Superior temporal gyrus (tissue), 1 donor: Measurements from ENCODE around the gene UBN1.

Source experiments
- DNase-seq: peaks from one replicate; pipeline ENCODE4 v3.0.0-alpha.2; 2016; ENCODE audit errors: extremely low spot score

Gene UBN1

DNA sequence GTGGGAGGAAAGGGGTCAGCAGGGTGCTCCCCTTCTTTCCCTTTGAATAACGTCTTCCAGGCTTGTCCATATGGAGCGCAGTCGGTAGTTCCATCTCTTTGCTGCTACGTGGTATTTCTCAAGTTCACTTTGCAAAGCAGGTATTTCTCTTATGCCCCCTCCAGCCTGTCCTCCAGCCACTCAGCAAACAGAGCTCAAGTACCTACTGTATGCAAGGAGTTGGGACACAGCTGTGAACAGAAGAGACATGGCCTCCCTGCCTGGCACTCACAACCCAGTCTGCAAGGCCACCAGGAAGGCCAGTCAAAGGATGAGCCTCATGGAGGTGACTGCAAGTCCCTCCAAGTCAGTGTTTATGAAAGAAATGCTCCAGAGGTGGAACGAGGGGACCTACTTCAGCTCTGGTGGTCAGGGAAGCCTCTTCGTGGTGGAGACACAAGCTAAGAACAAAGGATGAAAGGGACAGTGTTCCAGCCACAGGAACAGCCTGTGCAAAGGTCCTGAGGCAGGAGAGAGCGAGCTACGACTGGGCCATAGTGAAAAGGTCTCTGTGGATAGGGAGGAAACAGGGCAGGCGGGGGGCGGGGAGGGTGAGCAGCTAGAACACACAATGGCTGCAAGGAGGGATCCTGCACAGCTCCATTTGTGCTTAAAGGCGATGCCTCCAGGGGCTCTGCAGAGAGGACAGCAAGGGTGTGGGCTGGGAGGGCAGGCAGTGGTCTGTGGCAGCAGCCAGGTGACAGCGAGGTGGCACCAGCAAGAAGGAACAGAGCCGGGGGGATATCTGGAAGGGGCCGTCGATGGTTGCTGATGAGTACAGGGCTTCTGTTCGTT, 57.0 kb downstream of the UBN1 start:
- DNase-seq = no peak

DNA sequence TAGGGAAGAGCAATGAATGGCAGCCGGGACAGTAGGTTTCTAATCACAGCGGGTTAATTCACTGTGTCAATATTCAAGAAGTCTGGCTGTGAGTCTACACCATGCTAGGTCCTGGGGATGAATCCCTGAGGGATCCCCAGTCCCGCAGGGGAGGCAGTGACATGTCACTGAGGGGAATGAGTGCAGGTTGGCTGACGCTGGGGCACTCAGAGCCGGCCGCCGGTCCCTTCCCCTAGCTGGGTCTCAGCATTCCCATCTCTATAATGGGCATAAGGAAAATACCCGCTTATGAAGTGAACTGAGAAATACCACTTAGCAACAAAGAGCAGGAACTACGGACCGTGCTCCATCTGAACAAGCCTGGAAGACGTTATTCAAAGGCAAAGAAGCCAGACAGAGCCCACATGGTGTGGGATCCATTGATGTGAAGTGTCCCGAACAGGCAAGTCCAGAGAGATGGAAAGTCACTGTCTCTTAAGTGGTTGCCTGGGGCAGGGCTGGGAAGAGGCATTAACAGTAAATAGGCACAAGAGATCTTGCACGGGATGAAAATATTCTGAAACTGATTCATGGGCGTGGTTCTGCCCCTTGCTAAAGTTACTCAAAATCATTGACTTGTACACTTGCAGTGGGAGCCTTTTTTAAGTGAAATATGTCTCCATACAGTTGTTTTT, 57.8 kb downstream of the UBN1 start:
- DNase-seq = no peak

DNA sequence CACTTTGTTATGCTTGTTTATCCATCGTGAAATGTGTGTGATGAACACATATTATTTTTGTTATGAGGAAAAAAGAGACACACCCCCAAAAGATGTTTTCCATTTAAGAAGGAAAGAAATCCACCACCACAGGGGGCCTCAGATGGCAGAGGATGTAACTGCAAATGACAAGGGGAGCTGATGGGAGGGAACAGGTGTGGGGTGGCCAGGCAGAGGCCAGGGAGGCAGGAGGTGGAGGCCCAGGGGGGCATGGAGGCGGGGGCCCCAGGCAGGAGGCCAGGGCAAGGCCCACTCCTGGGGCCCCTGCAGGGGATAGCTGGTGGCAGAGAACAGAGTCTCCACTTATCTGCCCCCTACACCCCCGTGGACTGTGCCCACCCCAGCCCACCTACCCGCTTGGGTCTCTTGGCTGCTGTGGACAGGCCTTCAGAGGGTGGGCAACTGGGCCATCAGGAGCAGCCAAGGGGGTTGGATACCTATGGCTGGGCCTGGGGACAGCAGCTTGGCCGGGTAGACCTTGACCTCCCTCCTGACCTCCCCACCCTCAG, 61.6 kb downstream of the UBN1 start:
- no peak for DNase-seq

DNA sequence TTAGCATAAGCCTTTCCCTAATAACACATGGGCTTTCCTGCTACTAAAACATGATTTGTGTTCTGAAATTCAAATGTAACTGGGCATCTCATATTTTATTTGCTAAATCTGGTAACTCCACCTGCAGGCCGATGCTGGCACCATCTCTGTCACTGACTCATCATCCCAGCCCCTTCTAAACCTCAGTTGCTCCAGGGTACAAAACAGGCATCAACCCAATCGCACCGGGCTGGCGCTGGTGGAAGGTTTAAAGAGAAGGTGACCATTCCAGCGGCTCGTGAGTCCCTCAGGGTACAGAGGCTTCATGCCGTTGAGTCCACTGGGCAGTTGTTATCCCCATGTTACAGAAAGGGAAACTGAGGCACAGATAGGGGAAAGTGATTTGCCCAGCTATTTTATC, 62.5 kb downstream of the UBN1 start:
- DNase-seq = no peak

DNA sequence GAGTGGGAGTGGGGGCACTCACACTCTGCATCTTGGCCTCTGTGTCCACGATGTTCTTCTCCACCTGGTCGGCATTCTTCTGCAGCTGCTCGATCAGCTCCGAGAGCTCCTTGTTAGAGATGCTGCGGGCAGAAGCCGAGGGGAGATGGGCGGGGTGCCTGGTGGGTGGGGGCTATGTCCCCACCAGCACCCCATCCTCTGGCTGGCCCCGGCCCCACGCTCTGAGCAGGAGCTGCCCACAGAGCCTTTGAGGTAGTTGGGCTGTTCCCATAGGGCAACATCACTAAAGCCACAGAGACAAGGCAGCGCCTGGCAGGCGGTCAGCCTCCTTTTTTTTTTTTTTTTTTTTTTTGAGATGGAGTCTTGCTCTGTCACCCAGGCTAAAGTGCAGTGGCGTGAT, 63.5 kb downstream of the UBN1 start:
- DNase-seq = no peak

DNA sequence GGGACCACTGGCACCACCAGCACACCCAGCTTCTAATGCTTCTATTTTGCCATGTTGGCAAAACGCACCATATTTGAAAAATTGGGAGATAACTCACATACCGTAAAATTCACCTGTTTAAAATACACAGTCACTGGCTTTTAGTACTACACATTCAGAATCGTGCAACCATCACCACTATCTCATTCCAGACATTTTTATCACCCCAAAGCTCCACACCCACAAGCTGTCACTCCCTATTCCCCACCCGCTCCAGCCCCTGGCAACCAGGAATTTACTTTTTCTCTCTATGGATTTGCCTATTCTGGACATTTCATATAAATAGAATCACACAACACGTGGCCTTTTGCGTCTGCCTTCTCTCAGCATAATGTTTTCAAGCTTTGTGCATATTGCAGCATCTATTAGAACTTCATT, 64.7 kb downstream of the UBN1 start:
- DNase-seq = no peak

DNA sequence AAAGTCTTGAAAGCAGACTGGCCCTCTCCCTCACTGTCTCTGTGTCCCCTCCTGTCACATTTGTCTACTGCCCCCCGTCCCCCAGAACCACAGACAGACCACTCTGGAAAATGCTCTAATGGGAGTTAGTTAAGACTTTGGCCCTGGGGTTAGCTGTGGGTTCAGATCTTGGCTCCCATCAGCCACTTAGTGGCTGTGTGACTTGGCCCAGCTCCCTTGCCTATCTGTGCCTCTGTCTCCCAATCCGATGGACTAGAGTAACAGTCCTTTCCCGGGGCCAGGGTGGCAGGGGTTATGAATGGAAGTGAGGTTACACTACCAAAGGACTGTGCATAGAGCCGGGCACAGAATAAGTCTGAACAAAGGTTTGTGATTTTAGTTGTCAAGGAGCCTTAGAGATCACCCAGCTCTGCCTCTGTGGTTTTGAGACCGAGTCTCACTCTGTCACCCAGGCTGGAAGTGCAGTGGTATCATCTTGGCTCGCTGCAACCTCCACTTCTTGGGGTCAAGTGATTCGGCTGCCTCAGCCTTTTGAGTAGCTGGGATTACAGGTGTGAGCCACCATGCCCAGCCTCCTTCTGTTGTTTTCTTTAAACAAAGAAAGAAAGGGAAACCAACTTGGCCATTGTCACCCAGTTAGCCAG, 66.0 kb downstream of the UBN1 start:
- DNase-seq = no peak

DNA sequence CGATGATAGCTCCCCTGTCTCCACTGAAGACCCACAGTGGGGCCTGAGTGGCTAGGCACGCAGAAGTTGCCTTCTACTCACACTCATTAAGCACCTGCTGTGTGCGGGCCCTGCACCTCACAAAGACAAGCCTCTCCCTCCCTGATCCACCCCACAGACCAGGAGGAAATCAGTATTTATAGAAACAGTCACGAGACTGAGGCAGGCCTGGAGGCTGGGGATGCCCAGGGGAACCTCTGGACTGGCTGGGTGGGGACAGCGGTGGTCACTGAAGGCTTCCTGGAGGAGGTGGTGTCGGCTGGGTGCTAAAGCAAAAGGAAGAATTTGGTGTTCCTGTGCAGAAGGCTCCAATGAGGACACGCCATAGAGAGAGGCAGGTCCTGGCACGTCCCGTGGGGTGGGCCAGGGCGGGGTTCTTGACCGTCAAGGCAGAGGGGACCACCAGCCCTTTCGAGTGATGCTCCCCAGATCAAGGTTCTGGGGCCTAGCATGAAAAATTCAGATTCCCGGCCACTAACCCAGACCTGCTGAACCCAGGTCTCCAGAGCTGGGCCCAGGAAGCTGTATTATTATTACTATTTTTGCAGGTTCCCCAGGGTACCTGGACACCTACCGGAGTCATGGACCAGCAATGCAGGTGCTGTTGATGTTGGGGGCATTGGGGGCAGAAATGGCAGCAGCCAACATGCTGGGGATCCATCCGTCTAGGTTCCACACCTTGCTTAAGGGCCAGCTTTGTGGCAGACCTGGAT, 66.7 kb downstream of the UBN1 start:
- DNase-seq = no peak

DNA sequence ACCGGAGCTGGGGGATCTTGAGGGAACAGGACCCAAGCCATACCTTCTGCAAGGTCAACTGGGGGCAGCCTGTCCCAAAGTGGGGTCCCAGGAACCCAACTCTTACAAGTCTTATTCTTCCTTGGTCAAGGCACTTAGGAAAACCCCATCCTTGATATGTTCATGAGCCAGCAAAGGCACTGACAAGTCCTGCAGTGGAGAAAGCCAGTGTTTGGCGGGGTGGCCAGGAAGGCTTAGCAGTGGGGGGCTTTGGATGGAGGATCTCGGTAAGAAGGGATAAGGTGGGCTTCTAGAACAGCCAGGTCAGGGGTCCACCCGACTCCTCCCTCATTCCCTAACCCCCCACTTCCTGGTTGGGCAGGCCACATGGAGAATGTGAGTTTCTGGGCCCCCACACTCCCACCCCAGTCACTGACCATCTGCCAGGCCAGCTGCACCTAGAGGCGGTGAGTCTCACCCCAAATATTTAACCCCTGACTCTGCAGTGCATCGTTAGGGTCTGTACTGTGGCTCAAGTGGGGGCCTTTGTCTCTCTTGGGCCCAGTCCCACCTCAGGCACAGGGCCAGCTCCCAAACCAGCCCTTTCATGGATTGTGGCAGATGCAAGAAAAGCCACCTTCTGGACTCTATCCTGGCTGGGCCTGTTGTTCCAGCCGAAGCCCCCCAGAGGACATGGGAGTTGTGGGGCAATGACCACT, 67.4 kb downstream of the UBN1 start:
- no peak for DNase-seq

DNA sequence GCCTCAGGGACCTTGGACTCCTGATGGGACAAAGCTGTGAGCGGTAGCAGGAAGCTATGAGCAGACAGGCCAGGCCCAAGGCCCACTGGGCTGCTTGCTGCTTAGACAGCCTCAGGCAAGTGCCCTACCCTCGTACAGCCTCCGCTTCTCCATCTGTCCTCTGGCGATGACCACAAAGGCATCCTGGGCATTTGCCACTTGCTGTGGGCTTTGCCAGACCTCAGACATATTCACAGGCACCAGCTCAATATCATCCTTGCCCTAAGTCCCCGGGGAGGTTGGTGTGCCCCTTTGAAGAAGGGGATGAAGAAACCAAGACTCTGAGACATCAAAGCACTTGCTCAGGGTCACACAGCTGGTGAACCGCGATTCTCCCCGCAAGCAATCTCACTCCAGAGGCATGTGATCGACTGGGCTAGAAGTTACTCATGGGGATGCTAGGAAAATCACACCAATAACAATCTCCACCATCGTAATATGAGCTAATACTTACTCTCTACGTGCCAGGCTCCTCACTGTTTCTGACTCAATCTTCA, 68.0 kb downstream of the UBN1 start:
- no peak for DNase-seq

DNA sequence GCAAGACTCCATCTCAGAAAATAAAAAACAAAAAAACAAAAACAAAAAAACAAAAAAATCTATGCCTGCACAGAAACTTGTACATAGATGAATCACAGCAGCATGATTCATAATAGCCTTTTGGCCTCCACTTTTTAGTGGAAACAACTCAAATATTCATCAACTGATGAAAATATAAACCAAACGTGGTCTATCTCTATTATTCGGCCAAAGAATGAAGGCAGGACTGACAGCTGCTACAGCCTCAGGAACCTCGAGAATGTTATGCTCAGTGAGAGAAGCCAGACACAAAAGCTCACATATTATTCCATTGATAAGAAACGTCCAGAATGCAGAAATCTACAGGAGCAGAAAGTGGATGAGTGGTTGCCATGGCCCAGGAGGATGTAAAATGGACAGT, 69.8 kb downstream of the UBN1 start:
- DNase-seq = no peak

DNA sequence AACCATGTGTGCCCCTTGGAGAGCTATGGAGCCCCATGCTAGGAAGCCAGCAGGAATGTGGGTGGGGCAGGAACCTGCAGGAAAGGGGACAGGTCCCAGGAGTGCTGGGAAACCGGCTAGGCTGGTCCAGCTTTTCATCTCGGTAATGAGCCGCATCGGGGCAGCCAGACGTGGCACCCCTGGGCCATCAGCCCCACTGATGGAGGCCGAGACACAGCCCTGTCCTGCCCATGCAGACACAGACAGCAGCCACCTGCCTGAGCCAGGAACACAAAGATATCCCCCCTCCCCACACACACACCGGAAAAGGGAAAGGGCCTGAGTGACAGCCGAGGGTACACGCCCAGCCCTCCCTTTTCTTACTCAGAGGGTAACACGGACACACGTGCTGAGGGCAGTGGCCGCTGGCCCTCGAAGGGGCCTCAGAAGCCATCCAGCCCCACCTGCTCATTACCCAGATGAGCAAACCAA, 71.5 kb downstream of the UBN1 start:
- no peak for DNase-seq

DNA sequence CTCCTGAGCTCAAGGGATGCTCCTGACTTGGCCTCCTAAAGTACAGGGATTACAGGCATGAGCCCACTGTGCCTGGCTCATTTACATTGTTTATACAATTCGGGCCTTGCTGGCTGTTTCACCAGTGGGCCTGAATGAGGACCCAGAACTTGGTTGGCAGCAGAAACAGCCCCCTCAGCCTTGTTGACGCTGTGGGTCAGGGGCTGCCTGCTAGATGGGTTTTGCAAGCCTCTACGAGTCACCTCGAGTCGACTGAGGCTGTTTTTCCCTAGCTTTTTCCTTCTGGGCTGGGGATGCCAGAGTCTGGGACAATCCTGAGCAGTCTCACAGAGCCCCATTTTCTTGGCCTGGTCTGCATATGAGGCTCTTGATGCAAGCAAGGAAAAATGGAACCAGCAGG, 73.5 kb downstream of the UBN1 start:
- no peak for DNase-seq

DNA sequence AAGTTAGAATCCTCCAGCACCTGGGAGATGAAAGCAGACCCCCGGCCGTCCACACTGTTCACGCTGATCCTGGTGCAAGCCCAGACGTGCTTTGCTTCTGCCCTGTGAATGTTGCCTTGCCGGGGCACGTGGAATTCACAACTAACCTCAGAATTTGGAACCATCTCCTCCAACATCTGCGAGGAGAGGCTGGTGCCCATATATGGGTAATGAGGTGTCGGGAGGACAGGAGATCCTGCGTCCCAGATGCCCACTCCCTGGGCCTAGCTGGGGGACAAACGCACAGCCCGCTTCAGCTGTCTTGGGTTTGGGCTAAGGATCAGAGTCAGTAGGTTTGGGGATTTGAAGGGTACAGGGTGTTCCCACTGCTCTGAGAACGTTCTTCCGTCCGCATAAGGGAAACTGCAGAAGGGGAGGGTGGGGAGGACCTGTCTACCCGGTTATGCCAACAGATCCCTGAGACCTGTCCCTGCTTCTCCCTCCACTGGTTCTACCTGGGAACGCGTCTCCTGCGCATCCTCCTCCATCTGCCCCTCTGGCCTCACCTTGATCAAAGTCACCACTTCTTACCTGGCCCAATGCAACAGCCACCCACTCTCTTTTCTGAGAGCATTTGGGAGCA, 75.6 kb downstream of the UBN1 start:
- DNase-seq = no peak

DNA sequence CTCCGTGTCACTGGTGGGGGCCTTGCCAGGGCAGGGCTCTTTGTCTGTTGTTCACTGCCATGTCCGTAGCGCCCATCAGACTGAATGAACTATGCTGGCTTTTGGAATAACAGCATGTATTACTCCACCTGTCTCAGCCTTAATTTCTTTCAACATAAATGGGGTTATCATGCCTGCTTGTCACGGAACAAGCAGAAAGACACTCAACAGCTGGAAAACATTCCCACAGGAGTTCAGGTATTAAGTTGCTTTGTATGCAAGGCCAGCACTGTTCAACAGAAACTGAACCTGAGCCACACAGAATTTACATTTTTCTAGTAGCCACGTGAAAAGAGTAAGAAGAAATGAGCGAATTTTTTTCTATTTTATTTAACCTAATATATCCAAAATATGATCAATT, 76.6 kb downstream of the UBN1 start:
- DNase-seq = no peak

DNA sequence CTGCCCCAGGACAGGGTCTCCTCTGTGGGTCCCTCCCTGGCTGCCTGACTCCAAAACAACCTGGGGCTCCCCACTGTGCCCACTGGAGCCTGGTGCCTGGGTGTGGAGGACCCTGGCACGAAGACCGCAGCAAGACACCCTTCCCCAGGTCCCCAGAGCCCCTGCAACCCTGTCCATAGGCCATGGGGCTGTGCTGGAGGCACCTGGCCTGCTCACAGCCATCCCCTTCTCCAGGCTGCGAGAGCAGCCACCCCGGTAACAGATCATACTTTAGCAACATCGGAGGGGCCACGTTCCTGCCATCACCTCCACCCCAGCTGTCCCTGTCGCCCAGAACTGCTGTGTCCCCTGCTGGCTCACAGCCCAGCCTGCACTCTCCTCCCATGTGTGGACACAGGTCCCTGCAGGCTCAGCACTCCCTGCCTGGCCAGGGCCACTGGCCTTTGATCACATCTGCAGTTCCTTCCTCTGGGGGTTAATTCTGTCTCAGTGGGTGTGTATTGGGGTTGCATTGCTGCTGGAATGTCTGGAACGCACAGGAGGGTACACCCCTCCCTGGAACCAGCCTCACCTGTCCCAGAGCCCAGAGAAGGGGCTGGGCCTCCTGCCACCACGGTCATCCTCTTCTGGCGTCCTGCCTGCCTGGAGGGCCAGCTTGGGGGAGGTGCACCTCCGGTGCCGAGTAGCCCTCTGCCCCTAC, 77.5 kb downstream of the UBN1 start:
- no peak for DNase-seq

DNA sequence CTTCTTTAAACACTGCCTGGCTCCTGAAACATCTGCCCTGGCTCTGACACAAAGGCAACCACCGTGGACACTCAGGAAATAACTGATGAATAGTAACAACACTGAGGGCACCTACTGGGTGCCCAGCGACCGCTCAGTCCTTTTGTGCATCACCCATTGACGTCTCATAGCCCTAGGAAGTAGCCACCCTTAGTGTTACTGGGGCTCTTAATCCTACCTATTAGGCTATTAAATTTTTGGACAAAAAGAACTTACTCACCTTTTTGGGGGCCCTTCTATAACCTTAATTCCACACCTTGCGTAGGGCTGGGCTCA, 78.0 kb downstream of the UBN1 start:
- no peak for DNase-seq

DNA sequence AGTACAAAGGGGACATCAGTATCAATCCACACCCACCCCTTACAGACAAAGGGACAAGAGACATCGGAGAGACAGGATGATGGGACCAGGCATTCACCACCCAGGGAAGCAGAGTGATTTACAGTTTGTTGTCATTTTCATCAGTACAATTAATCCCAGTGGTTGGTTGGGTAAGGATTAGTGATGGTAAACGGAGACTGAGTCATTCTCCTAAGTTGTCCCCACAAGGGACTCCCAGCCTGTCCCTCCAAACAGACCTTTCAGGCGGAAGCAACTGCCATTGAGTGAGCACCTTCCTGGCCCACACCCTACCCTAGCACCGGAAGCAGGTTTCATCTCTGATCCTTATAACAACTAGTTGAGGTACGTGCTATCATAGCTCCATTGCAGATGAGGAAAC, 78.5 kb downstream of the UBN1 start:
- DNase-seq = no peak

DNA sequence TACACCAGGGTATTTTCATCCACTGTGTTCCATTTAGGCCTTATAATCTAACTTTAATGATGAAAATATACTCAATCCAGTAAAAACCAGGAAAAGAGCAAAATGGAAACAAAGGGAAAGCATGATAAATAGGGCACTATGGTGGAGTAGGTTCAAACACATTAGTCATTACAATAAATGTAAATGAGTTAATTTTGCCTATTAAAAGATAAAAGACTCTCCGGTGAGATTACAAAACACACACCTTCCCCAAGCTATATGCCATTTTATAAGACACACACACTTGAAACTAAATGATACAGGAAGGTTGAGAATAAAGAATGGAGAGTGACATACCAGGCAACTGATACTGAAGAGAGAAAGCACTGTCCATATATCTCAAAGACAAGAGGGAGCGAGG, 79.6 kb downstream of the UBN1 start:
- DNase-seq = no peak

DNA sequence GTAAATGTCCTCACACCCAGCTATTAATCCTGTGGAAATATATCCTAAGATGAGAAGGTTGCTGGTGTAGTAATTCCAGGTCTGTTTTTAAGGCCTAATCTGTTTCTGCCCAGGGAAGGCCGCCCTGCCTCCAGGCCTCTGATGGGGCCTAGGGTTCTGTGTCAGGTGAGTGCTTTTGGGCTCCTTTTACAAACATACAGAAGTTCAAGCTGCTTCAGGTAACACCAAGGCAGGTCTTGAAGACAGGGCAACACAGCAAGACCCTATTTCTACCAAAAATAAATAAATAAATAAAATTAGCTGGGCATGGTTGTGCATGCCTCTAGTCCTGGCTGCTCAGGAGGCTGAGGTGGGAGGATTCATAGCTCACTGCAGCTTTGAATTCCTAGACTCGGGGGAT, 80.4 kb downstream of the UBN1 start:
- DNase-seq = no peak
